IMR-90 (cell line): ENCODE data around the gene TXNDC15. TPM values are rescaled to one million over a fixed set of nuclear protein-coding genes. Genes with fewer than 3 reads are reported as not detected.

Experiments
- ATAC-seq: fragments of 200-7000 bp; cut with Tn5 transposase; 2 replicates; pipeline ENCODE4 v1.9.1; 2020; ENCODE audit warnings: low read depth, mild to moderate bottlenecking, moderate library complexity
- BruUV-seq: library from RNA; stranded (reverse); fragments of 400-500 nt; replicated peaks from 2 replicates; lab custom pipeline; 2021; lab: Mats Ljungman, UMichigan
- CTCF ChIA-PET: fragments of 300-600 bp; formaldehyde crosslinking; extraction: SDS; loops from one replicate; lab custom pipeline; 2021; ENCODE audit warnings: antibody characterized with exemption; lab: Yijun Ruan, JAX
- POLR2A ChIA-PET: fragments of 300-600 bp; sonication (Branson Sonifier 250); formaldehyde crosslinking; loops from one replicate; lab custom pipeline; 2022; ENCODE audit warnings: antibody characterized with exemption; ENCODE audit not compliant: unreplicated experiment; lab: Charles Lee
- DNase-seq: peaks from one replicate; pipeline ENCODE4 v3.0.0; 2013
- H2AFZ ChIP-seq: replicated peaks from 2 replicates; pipeline ENCODE3; 2013; ENCODE audit warnings: low read length, mild to moderate bottlenecking; ENCODE audit not compliant: poor library complexity
- H2AK5ac ChIP-seq: 2 replicates; pipeline ENCODE4 v1.6.1; 2013; ENCODE audit warnings: low read depth, low read length, inconsistent platforms
- H2AK9ac ChIP-seq: replicated peaks from 2 replicates; pipeline ENCODE3; 2013; ENCODE audit warnings: mild to moderate bottlenecking, low read depth, low read length, moderate library complexity; ENCODE audit not compliant: poor library complexity
- H2BK120ac ChIP-seq: 2 replicates; pipeline ENCODE4 v1.6.1; 2013; ENCODE audit warnings: low read depth, low read length, inconsistent platforms
- H2BK15ac ChIP-seq: 3 replicates; pipeline ENCODE4 v1.6.1; 2013; ENCODE audit warnings: low read depth, low read length, inconsistent platforms
- H2BK20ac ChIP-seq: 2 replicates; pipeline ENCODE4 v1.6.1; 2013; ENCODE audit warnings: low read depth, mild to moderate bottlenecking, inconsistent platforms, low read length, moderate library complexity
- H2BK5ac ChIP-seq: 2 replicates; pipeline ENCODE4 v1.6.1; 2013; ENCODE audit warnings: mild to moderate bottlenecking, low read depth, low read length, inconsistent platforms; ENCODE audit not compliant: poor library complexity, severe bottlenecking
- H3K14ac ChIP-seq: replicated peaks from 2 replicates; pipeline ENCODE4 v1.6.1; 2013; ENCODE audit warnings: low read depth, low read length, inconsistent platforms
- H3K18ac ChIP-seq: 2 replicates; pipeline ENCODE4 v1.6.1; 2013; ENCODE audit warnings: low read depth, low read length, control low read depth
- H3K23ac ChIP-seq: 2 replicates; pipeline ENCODE4 v1.6.1; 2013; ENCODE audit warnings: low read depth, low read length, inconsistent platforms
- H3K27ac ChIP-seq: 2 replicates; pipeline ENCODE4 v1.5.1; 2013; ENCODE audit warnings: mild to moderate bottlenecking, control low read depth, low read length; ENCODE audit not compliant: insufficient read depth
- H3K27me3 ChIP-seq: 2 replicates; pipeline ENCODE4 v1.6.1; 2013; ENCODE audit warnings: low read length; ENCODE audit not compliant: control insufficient read depth, insufficient read depth
- H3K36me3 ChIP-seq: 2 replicates; pipeline ENCODE4 v1.6.1; 2013; ENCODE audit warnings: low read length, mixed read lengths; ENCODE audit not compliant: control insufficient read depth, insufficient read depth
- H3K4ac ChIP-seq: 2 replicates; pipeline ENCODE4 v1.6.1; 2013; ENCODE audit warnings: low read depth, low read length, inconsistent platforms
- H3K4me1 ChIP-seq: 2 replicates; pipeline ENCODE4 v1.6.1; 2013; ENCODE audit warnings: low read length, mixed read lengths; ENCODE audit not compliant: control insufficient read depth, insufficient read depth
- H3K4me2 ChIP-seq: 2 replicates; pipeline ENCODE4 v1.6.1; 2013; ENCODE audit warnings: low read depth, mild to moderate bottlenecking, control low read depth, low read length, moderate library complexity
- H3K4me3 ChIP-seq: 2 replicates; pipeline ENCODE4 v1.5.1; 2013; ENCODE audit warnings: low read depth, mild to moderate bottlenecking, control low read depth, low read length, moderate library complexity; ENCODE audit not compliant: insufficient read depth
- H3K56ac ChIP-seq: 2 replicates; pipeline ENCODE4 v1.6.1; 2013; ENCODE audit warnings: low read length, inconsistent platforms; ENCODE audit not compliant: insufficient read depth; ENCODE audit errors: extremely low read depth
- H3K79me1 ChIP-seq, 2 experiments: 2 replicates each; pipeline ENCODE4 v1.6.1; 2013; ENCODE audit warnings: low read length in 2 of 2, inconsistent platforms in 1 of 2, low read depth in 1 of 2
- H3K9ac ChIP-seq: 2 replicates; pipeline ENCODE4 v1.6.1; 2013; ENCODE audit warnings: low read depth, low read length, control low read depth
- H3K9me1 ChIP-seq: 2 replicates; pipeline ENCODE4 v1.6.1; 2013; ENCODE audit warnings: low read length, inconsistent platforms; ENCODE audit not compliant: insufficient read depth
- H3K9me3 ChIP-seq: 2 replicates; pipeline ENCODE4 v1.6.1; 2013; ENCODE audit warnings: low read length; ENCODE audit not compliant: control insufficient read depth, insufficient read depth
- H4K20me1 ChIP-seq: 2 replicates; pipeline ENCODE4 v1.6.1; 2013; ENCODE audit warnings: low read length, inconsistent platforms; ENCODE audit not compliant: insufficient read depth
- H4K5ac ChIP-seq: 2 replicates; pipeline ENCODE4 v1.6.1; 2013; ENCODE audit warnings: mild to moderate bottlenecking, low read depth, low read length, control low read depth
- H4K8ac ChIP-seq, 2 experiments: 2 replicates each; pipeline ENCODE4 v1.6.1; 2013; ENCODE audit warnings: low read depth in 2 of 2, low read length in 2 of 2, control low read depth in 1 of 2, inconsistent platforms in 1 of 2
- H4K91ac ChIP-seq: 2 replicates; pipeline ENCODE4 v1.6.1; 2013; ENCODE audit warnings: low read depth, low read length, inconsistent platforms; ENCODE audit not compliant: insufficient read depth
- ELK1 ChIP-seq: fragments of 150-350 bp; IDR thresholded peaks from 2 replicates; pipeline ENCODE4 v1.6.1; 2016; ENCODE audit warnings: low read depth, mild to moderate bottlenecking, low read length, moderate library complexity, borderline replicate concordance
- MAZ ChIP-seq: IDR thresholded peaks from 2 replicates; pipeline ENCODE4 v1.6.1; 2012; ENCODE audit warnings: low read depth, mild to moderate bottlenecking, low read length, improper control_type of control experiment, moderate library complexity, borderline replicate concordance
- POLR2A ChIP-seq: IDR thresholded peaks from 2 replicates; pipeline ENCODE4 v1.6.1; 2012; ENCODE audit warnings: mild to moderate bottlenecking, low read depth, low read length
- RFX5 ChIP-seq: IDR thresholded peaks from 2 replicates; pipeline ENCODE4 v1.8.0; 2012; ENCODE audit warnings: low read depth, mild to moderate bottlenecking, low read length, moderate library complexity
- SMC3 ChIP-seq: fragments of 150-350 bp; IDR thresholded peaks from 2 replicates; pipeline ENCODE4 v1.6.1; 2016; ENCODE audit warnings: low read depth, mild to moderate bottlenecking, antibody characterized with exemption, low read length, moderate library complexity
- dilution Hi-C: fragments of 300-500 bp; cut with HindIII; formaldehyde crosslinking; loops from one replicate; pipeline ENCODE4 v1.14.3; 2018; ENCODE audit warnings: low sequenced_read_pairs; ENCODE audit not compliant: unreplicated experiment
- in situ Hi-C: fragments of 300-500 bp; cut with MboI; formaldehyde crosslinking; loops from 3 replicates; pipeline ENCODE4 v1.14.3; 2019; ENCODE audit warnings: low sequenced_read_pairs, inconsistent platforms, mixed read lengths
- intact Hi-C: fragments of 100-400 bp; cut with micrococcal nuclease; formaldehyde crosslinking; loops from 2 replicates; pipeline ENCODE4 v1.10.0; 2022
- polyA plus RNA-seq, 3 experiments: library from polyadenylated mRNA; depleted of rRNA; stranded (reverse); fragments of >200 nt; gene quantifications; 2 replicates each; pipeline ENCODE4 v1.2.3, GENCODE V29; 2012; ENCODE audit warnings: low replicate concordance in 1 of 3
- total RNA-seq: library from RNA; depleted of rRNA; stranded (reverse); fragments of >200 nt; gene quantifications from 2 replicates; pipeline ENCODE4 v1.2.3, GENCODE V29; 2012

Gene TXNDC15
- total and polyA plus RNA-seq, 2 of the 4 experiments (the other 2 are of a cell fraction) = 87.0 to 125 TPM

GRCh38 chr5:134877159-134877558 is 3.0 kb downstream of the TXNDC15 start:
- dilution Hi-C loops = no loop called here
- no peak overlapping the region for H3K23ac ChIP-seq
- H3K4me3 ChIP-seq = no peak overlapping the region
- H2BK15ac ChIP-seq = no peak overlapping the region
- intact Hi-C loops = no loop called here
- no peak overlapping the region for H2BK5ac ChIP-seq
- H4K91ac ChIP-seq = no peak overlapping the region
- H4K5ac ChIP-seq = no peak overlapping the region
- no peak overlapping the region for H2AFZ ChIP-seq
- H3K4me1 ChIP-seq = peaks cover 5% of the 10 kb centered on the region; the same call in 1 of the 2 replicates
- H2BK120ac ChIP-seq = no peak overlapping the region
- DNase-seq (no peak), ATAC-seq (no peak)
- no peak overlapping the region for H2BK20ac ChIP-seq
- H3K79me1 ChIP-seq = peaks cover 25 to 56% of the 10 kb centered on the region in 2 experiments
- no peak overlapping the region for H3K9ac ChIP-seq
- H4K20me1 ChIP-seq = peaks cover 12% of the 10 kb centered on the region; the same call in 1 of the 2 replicates
- POLR2A ChIA-PET = no interaction called here
- H2AK5ac ChIP-seq = no peak overlapping the region
- H3K4me2 ChIP-seq = no peak overlapping the region
- no peak overlapping the region for H2AK9ac ChIP-seq
- in situ Hi-C loops = no loop called here
- H3K9me1 ChIP-seq = peaks cover 12% of the 10 kb centered on the region; the same call in 1 of the 2 replicates
- H3K27ac ChIP-seq = no peak overlapping the region
- no peak overlapping the region for H3K18ac ChIP-seq
- no TSS peak for BruUV-seq
- no peak overlapping the region for H3K56ac ChIP-seq
- H3K36me3 ChIP-seq = peaks cover 3% of the 10 kb centered on the region
- H3K27me3 ChIP-seq = no peaks in the 10 kb centered on the region
- no peak for TF ChIP-seq ELK1
- no peak for TF ChIP-seq POLR2A
- no peak for TF ChIP-seq RFX5
- no peak for TF ChIP-seq SMC3
- no peak for TF ChIP-seq MAZ
- no peak overlapping the region for H3K14ac ChIP-seq
- H3K4ac ChIP-seq = no peak overlapping the region
- H4K8ac ChIP-seq = no peak overlapping the region
- CTCF ChIA-PET = no interaction called here
- no peaks in the 10 kb centered on the region for H3K9me3 ChIP-seq
